Cardiac fibroblast (primary cell): Measurements from ENCODE around the gene THSD7A.

ENCODE experiments used
- DNase-seq, 2 donors: peaks; one replicate each; pipeline versions ENCODE4 v3.0.0 to v3.0.0-alpha.2; 2010; ENCODE audit warnings: low read depth in 2 of 2
- H3K4me3 ChIP-seq, 2 donors: replicated peaks in 1 of 2; 1 replicate in 1 of 2; 2 replicates in 1 of 2; pipeline ENCODE4 v1.5.1; 2011; ENCODE audit warnings: low read depth in 2 of 2, low read length in 2 of 2, mild to moderate bottlenecking in 2 of 2, moderate library complexity in 1 of 2
- TF ChIP-seq, protein P1 (sequence below): IDR thresholded peaks from one replicate; pipeline ENCODE4 v1.5.1; 2011; ENCODE audit warnings: low read depth, mild to moderate bottlenecking, low read length, inconsistent platforms

THSD7A gene

GRCh38 chr7:11579141-11579540, 252.9 kb downstream of the THSD7A start:
- H3K4me3 ChIP-seq: no peak overlapping the region
- TF ChIP-seq, protein P1, sequence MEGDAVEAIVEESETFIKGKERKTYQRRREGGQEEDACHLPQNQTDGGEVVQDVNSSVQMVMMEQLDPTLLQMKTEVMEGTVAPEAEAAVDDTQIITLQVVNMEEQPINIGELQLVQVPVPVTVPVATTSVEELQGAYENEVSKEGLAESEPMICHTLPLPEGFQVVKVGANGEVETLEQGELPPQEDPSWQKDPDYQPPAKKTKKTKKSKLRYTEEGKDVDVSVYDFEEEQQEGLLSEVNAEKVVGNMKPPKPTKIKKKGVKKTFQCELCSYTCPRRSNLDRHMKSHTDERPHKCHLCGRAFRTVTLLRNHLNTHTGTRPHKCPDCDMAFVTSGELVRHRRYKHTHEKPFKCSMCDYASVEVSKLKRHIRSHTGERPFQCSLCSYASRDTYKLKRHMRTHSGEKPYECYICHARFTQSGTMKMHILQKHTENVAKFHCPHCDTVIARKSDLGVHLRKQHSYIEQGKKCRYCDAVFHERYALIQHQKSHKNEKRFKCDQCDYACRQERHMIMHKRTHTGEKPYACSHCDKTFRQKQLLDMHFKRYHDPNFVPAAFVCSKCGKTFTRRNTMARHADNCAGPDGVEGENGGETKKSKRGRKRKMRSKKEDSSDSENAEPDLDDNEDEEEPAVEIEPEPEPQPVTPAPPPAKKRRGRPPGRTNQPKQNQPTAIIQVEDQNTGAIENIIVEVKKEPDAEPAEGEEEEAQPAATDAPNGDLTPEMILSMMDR: no peak
- no peak for DNase-seq

- H3K4me3 ChIP-seq: no peak overlapping the region
- TF ChIP-seq, protein P1: no peak
- no peak for DNase-seq
Observed at GRCh38 chr7:11576310-11576709, 255.7 kb downstream of the THSD7A start.

GRCh38 chr7:11573128-11573750, 258.8 kb downstream of the THSD7A start:
- DNase-seq: no peak
- TF ChIP-seq, protein P1: no peak
- no peak overlapping the region for H3K4me3 ChIP-seq

DNA sequence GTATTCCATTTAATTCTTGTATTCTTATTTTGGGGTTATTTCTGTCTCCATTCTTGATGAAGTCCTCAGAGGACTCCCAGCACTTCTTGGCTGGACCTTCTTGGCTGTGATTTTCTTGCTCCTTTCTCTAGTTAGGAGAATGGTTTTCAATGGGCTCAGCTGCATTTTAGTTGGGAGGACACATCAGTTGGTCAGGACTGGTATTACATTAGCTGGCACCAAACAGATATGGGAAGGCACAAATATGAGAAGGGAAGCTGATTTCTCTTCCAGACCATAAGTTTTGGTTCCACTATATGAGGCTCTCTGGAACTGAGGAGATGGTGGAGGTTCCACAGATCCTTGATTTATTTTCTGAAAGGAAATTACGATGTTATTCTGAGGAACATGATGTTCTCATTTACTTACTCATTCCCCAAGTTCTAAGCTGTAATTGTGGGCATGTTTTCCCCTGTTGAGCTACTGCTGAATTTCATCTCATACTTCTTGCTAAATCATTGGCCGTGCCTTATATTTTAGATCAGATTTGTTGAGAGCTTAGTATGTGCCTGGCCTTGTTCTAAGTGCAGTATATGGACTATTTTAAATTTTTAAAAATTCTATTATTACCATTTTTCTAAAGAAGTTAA, 261.0 kb downstream of the THSD7A start:
- TF ChIP-seq, protein P1: no peak
- no peak for DNase-seq
- no peak overlapping the region for H3K4me3 ChIP-seq

- DNase-seq: no peak
- TF ChIP-seq, protein P1: no peak
- no peak overlapping the region for H3K4me3 ChIP-seq
Observed at GRCh38 chr7:11570205-11570604, 261.8 kb downstream of the THSD7A start.

DNA sequence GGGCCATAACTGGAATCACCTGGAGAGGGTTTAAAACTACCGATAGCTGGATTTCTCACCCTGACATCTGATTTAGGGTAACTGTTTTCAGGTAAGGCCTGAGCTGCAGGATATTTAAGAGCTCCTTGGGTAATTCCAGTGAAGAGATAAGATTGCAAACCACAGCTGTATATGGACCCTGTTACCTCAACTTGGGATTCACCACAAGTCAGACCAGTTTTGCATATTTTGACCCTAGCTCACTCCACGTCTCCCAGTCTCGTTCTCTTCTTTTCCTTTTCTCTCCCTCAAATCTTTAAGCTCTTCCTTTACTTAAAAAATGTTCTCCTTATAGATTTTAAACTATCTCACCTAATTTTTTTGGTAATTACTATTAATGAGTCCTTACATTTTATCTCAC, 264.4 kb downstream of the THSD7A start:
- TF ChIP-seq, protein P1: no peak
- no peak for DNase-seq
- no peak overlapping the region for H3K4me3 ChIP-seq
